Stimulated activated CD8-positive, alpha-beta memory T cell treated with anti-CD3 and anti-CD28 coated beads, Interleukin-12 subunit alpha, Interleukin-12 subunit beta, amount 100 ng/mL, for 1 hour (primary cell): ENCODE measurements around the gene CDH13.

Experiments used
- DNase-seq: peaks from one replicate; pipeline ENCODE4 v3.0.0-alpha.2; 2020; ENCODE audit warnings: low read depth

The CDH13 gene

DNA sequence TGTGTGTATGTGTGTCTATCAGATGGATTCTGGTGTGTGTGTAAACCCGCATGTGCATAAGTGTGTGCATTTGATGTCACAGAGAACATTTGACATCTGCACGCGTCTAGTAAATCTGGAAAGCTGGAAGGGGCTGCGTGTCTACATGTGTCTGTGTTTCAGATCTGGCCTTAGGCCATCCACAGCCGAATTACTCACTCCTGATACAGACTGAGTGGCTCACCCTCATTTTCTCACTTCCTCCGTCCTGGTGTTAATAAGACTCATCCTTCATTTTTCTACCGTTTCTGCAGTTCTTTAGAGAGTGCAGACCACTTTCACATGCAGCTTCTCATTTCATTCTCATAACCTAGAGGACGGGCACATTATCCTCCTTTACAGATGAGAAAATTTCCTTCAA is 491.6 kb downstream of the CDH13 start:
- no peak for DNase-seq

DNA sequence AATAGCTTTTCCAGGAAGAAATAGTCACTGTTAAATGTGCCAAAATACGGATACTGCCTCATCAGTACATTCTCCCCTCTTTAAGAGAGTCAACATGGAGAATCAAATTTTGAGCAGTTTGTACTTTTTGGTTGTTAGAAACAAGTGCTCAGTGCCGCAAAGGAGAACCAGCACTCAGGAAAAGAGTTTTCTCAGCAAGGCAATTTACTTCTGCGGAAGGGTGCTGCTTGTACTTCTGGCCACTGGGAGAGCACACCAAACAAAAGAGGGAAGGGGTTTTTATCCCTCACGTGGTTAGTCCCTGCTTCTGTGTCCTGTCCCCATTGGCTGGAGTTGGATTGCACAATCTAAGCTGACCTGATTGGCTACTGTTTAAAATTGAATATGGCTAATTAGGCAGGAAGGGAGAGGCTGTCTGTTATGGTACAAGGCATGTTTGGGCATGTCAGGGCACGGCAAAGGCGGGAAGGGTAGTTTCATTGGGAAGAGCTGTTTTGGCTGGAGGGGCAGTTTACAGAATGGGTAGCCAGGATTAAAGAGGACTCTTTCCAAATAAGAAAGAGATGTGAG is 499.3 kb downstream of the CDH13 start:
- DNase-seq: no peak

DNA sequence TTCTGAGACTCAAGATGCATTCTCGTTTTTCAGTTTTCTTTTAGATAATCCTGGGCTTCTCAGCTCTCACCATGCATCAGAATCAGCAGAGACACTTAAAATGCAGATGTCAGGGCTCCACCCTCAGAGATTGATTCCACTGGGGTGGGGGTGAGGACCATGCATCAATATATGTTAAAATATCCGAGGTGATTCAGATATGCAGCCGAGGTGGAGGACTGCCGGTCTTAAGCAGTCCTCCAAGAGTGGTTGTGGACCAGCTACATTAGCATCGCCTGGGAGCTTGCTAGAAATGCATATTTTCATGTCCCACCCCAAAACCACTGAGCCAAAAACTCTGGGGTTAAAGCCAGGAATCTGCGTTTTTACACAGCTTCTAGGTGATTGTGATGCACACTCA is 501.3 kb downstream of the CDH13 start:
- DNase-seq: no peak

DNA sequence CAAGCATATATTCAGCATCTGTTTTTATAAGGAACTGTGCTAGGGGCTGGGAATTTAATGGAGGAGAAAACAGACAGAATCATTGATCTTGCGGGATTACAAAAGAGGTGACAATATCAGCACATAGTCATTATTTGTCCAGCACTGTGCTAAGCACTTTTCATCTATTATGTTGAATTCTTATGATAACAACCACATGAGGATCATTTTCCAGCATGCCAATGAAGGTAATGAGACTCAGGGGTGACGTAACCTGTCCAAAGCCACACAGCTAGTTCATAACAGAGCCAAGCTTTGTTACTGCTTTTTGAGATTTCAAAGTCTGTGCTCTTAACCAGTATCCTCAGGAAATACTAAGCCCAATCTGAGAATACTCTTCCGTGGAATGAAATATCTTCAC is 503.3 kb downstream of the CDH13 start:
- DNase-seq: no peak

DNA sequence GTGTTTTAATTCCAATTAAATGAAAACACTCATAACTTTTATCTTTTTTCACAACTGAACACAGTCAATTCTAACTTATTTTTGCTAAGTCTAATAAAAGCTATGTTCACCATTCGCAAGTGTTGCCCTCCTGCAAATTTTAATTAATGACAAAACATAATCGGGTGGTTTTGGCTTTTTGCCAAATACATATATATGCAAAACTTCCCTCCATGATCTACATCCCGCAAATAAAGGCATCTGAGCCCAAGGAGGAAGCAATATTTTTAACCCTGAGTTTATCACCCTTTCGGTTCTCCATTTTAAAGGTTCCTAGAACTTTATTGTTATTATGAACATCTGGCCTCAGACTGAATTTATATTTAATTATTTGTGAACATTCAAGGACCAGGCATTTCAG is 507.9 kb downstream of the CDH13 start:
- no peak for DNase-seq

DNA sequence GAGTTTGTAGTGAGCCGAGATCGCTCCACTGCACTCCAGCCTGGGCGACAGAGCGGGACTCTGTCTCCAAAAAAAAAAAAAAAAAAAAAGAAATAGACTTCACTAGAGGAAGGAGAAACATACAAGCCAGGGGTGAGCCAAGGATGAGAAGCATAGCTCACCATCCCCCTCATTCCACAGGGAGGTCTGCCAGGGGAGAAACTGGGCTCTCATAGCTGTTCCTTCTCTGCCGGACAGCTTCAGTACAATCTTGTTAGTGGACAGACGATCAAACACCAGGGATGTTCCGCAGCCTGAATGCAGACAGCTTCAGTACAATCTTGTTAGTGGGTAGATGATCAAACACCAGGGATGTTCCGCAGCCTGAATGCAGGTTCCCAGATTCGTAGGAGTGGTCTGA is 509.6 kb downstream of the CDH13 start:
- no peak for DNase-seq

DNA sequence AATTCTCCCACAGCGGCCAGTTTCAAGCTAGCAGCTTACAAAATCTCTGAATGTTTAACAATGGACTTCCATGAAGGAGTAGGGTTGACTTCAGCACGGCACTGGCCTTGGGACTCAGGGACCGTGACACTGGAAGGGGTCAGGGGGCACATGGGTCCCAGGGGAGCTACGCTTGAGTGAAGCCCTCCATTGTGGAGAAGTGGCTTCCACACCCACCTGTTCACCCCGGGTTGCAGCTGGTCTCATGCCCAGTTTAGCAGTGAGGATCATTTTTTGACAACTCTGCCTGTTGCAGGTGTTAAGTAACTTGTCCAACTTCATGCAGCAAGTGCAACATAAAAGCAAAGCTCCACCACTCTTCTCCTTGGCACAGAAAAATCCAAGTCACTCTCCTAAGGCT is 510.2 kb downstream of the CDH13 start:
- DNase-seq: no peak

DNA sequence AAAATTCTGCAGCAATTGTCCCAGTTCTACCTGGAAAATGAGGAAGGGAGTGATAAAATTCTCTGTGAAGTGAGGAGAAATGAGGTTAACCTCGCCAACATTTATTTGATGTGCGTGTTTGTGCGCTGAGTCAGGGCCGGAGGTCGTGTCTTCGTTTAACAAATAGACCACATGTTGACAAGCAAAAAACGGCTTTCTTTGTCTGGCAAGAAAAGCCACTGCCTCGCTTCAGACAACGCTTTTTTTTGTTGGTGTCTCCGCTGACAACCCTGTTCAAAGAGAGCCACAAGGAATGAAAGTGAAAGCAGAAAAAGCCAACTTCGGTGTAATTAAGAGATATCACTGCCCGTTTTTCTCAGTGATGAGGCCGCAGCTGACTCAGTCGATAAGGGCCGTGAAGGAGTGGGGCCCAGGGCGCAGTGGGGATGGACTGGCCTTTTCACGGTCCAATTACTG is 510.6 kb downstream of the CDH13 start:
- no peak for DNase-seq

DNA sequence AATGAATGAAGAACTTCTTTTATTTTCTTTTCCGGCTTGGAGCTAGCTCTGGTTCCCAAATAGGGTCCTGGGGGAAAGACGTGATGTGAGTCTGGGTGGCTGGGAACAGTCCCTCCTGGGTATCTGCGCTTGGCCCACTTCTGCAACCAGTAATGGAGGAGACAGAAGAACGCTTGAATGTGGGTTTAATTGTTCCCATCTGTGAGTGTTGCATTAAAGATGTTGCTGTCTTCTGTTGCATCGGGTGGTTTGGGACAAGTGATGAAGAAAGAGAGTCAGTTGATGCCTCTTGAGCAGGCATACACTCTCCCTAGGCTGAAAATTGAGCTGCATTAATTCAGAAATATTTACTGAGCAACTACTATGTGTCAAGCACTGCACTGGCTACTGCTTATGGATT is 511.1 kb downstream of the CDH13 start:
- DNase-seq: no peak

DNA sequence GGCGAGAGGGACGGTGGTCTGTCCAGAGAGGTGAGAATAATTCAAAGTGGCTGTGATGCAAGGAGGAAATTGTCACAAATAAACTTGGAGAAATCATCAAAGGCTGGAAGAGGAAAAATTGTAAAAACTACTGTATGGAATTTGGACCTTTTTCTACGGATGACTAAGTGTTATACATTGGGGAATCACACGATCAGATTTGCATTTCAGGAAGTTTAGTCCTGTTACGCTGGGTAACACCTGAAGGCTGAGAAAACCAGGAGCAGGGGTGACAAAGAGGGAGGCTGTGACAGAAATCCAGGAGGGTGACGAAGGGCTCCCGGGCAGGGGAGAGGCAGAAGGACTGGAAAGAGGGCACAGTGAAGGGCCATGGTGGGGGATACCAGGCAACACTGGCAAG is 511.7 kb downstream of the CDH13 start:
- no peak for DNase-seq

DNA sequence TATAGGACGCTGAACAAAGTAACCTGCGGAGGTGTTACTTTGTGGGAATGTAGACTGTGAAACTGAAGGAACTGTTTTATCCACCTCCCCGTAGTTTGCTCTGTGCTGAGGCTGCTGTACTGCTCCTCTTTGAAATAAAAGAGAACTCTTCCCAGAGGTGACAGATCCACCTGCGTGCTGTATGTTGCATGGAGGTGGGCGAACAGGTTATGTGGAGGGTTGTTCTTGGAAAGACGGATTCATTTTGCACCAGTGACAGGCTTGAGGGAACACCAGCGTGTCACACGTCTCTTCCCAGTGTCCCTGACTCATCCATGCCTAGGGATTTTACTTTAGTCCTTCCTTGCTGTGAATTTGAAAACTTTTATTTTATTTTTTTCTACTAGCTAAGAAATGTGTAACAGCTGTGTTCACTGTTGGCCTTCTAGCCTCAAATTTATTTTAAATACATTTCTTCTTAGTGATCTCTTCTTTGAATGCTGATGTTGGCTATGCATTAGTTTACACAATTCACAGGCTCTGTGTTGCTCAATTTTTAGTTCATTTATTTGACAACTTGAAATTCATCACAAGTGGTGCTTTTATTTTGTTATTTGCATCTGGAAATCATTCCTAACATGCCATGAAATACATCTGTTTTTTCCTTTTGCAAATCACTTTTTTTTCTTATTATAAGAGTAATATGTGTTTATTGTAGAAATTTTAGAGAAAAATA is 512.4 kb downstream of the CDH13 start:
- DNase-seq: no peak

DNA sequence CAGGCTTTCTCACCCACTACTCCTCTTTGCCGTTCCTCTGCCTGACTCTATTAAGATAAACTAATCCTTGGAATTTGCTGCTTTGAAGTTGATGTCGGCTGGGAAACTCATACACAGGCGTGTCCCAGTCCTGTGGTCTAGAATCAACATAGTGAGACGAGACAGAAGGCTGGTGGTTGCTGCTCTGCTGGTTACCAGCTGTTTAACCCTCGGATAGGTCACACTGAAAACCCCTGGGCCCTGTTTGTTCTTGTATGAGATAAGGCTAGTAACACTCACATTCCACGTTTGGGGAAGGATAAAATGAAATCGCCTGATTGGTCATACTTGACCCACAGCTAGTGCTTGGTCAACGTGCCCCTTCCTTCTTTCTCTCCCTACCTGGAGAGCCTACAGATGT is 517.0 kb downstream of the CDH13 start:
- DNase-seq: no peak

DNA sequence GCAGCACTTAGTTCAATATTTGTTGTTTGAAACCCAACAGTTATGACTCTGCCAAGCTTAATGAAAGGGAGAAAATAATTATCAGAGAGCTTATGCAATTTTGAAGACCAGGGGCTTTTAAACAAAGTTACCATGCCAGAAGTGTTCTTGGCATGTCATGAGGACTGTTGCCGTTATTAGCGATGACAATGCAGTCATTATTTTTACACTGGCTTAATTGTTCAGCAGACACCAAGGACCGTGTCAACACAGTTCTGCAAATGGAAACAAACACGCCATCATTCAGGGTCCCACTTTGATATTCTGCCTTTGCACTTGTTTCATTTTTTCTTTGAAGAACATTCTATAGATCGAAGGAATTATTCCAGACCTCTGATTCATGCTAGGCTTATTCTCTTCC is 518.5 kb downstream of the CDH13 start:
- no peak for DNase-seq

DNA sequence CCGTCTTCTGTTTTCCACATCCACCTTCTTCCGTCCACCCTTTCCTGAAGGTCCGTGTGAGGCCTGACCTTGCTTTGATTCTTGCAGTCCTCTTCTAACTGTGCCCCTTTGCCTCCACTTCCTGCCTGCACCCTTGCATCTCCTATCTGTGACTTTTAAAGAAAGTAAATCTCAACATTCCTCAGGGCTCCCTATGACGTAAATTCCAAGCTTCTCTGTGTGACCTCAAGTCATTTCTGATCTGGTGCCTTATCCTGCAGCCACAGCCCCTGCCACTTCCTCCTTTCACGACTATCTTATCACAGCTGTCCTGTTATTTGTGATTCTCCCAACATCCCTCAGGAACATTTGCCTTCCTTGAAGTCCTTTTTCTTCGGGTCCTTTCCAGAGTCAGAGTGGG is 520.5 kb downstream of the CDH13 start:
- no peak for DNase-seq

DNA sequence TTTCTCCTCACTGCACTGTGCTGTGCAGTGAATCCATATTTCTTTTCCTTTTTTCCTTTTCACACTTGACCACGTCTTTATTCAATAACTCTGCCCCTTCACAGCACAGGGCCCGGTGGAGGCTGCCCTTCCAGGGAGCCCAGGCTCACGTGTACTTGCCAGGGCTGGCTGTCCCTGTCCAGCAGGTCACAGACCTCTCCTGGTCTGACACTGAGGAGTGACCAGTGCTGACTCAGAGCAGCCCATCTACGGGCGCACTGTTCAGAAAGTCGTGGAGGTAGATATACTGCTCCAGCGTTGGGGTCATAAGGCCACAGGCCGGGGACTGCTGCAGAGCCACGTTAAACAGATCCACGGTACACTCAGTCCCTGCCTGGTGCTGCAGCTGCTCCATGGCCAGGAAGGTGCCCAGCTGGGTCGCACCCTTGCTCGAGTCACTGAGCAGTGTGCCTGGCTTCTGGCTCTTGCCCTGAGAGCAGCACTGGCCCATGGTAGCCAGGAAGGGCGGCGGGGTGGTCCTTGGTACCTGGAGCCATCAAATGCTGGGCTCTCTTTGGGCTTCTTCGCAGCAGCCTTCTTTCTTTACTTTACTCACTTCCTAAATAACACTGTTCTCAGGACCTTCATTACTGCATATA is 531.7 kb downstream of the CDH13 start:
- no peak for DNase-seq

DNA sequence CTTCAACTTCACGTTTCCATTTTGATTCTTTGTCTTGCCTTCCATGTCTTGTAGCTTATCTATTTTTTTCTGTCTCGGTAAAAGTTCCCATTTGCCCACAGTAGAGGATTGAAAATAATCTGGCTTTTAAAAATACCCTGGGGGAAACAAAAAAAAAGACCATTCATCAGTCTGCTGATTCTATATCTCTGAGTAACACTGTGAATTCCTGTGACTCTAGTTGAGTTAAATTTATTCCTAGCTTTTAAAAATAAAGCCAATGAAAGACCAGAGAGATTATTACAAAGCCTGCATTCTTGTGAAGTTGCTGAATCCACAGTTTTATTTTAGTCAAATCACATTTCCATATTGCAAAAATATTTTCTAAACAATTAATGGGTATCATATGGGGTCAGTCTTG is 532.3 kb downstream of the CDH13 start:
- no peak for DNase-seq

DNA sequence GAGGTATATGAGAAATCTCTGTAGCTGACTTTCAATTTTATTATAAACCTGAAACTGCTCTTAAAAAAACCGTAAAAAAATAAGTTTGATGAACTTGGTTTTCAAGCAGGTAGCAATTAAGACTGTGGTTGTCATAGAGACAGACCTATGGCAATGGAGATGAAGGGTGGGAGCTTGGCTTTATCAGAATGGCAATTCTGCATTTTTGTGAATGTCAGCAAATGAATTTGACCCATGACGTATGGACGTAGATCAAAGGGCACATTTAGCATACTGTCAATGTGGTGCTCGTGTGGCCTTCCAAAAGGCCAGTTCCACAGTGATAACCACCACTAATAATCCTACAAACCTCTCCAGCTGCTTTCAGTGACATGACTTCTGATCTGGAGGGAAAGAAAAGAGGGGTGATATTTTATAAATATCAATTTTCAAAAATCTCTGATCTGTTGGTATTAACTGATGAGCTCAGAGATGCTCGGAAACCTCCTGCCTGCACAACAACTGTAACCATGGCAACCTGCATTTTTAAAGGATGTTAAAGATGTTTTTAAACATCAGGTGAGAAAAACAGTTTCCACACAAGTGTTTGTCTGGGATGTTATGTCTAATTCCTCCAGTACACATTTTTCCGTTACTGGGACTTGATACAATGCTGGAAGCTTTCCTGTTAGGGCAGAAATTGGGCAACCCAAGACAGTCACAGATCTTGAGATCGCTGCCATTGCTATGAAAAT is 533.7 kb downstream of the CDH13 start:
- DNase-seq: no peak

DNA sequence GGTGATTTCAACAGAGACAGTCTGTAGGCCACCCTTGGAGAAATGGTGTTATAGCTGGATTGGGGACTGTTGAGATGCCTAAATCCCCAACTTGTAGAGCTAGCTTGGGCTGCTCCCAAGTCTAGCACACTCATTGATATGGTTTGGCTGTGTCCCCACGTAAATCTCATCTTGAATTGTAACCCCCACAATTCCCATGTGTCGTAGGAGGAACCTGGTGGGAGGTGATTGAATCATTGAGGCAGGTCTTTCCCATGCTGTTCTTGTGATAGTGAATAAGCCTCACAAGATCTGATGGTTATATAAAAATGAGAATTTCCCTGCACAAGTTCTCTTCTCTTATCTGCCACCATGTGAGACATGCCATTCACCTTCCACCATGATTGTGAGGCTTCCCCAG is 536.0 kb downstream of the CDH13 start:
- no peak for DNase-seq

DNA sequence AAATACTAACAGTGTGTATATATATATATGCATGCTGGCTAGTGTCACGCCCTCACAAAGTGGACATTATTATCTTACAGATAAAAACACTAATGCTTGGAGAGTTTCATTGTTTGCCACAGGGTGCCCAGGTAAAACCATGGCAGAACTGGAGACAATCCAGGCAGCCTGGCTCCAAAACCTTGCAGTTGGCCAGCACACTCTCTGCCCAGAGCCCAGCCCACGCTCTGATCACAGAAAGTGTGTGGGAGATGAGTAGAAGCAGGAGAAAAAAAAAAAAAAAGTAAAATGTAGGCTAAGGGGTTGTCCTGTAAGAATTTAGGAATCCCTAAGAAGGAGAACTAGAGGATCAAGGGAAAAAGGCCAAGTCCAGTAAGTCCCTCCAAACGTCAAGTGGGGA is 538.0 kb downstream of the CDH13 start:
- DNase-seq: no peak

DNA sequence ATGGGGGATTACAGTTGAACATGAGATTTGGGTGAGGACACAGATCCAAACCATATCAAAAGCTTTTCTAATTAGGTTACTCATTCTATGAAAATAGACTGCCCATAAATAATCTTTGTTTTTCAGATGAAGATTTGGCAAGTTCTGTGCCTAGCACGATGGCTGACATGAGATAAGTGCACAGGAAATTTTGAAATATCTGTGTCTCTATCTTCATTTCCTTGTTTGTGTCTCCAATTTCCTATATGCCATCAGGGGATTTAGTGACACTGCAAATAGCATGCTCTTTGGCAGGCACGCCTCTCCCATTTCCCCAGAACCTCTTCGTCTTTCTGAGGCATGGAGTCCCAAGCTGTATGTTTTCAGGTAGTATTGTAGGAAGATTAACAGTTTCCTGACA is 544.6 kb downstream of the CDH13 start:
- no peak for DNase-seq

DNA sequence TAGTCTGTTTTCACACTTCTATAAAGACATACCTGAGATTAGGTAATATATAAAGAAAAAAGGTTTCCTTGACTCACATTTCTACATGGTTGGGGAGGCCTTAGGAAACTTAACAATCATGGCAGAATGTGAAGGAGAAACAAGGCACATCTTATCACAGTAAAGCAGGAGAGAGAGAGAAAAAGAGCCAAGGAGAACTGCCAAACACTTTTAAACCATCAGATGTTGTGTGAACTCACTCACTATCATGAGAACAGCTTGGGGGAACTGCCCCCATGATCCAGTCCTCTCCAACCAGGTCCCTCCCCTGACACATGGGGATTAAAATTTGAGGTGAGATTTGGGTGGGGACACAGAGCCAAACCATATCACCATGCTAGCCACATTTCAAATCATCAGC is 547.9 kb downstream of the CDH13 start:
- DNase-seq: no peak

DNA sequence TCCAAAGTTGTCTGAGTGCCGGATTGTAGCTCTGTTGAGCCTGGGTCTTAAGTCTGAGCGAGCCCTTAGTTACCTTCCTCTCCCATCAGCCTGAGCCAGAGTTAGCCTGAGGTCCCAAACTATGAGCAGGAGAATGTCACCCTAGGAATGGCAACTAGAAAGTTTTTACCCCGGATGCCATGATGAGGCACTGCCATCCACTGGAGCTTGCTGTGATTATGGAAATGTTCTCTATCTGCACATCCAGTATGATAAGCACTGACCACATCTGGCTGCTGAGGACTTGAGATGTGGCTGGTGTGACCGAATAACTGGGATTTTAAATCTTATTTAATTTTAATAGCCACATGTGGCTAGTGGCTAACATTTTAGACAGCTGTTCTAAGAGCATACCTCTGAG is 550.0 kb downstream of the CDH13 start:
- no peak for DNase-seq

DNA sequence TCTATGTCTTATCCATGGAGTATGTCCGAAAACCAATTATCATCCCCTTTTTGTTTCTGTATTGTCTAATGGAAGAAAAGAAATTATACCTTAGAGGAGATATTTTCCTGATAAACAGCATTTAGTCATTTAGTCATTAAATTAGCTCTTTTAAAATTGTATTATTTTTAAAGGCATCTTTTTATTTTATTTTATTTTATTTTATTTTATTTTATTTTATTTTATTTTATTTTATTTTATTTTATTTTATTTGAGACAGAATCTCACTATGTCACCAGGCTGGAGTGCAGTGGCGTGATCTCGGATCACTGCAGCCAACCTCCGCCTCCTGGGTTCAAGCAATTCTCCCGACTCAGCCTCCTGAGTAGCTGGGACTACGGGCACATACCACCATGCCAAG is 559.1 kb downstream of the CDH13 start:
- DNase-seq: no peak
